ENCODE data around the gene SSTR5.
"Not testable (repeated sequence)": the region's sequence is repeated elsewhere in the genome, so short reads cannot be mapped to it uniquely, and the experiment has no call there.

SSTR5 gene

GRCh38 chr16:1072526-1073261 is at the start of gene SSTR5:
Gene SSTR5, plus strand, starts transcription at chr16:1072747. Its CDS starts 6,122 bp downstream, at chr16:1078869.
- Histone ChIP-seq H3K27me3 (peaks cover 92 to 96% (median 94%) of the 10 kb centered on the region in 11 experiments), H3K9ac (no peak within 1 kb of the TSS), H3K9me3 (replicated peaks in 1 of 11) (no peaks in the 10 kb centered on the region), H3K4me2 (no peak within 1 kb of the TSS), H4K20me1 (peaks cover 0 to 69% (median 36%) of the 10 kb centered on the region in 11 experiments; a peak in 15 of 22 replicates), H3K4me3 (no peak within 1 kb of the TSS), H3K36me3 (no peaks in the 10 kb centered on the region), H3K4me1 (peaks cover 0 to 38% (median 19%) of the 10 kb centered on the region in 10 experiments; a peak in 14 of 20 replicates), H3K27ac (no peak within 1 kb of the TSS)
- no peak for TF ChIP-seq Cebpa-rat (IDR thresholded peaks at IDR 0.05)

GRCh38 chr16:1024138-1024537 is 48.4 kb upstream of the SSTR5 start:
- Histone ChIP-seq H3K27ac (no peak overlapping the region), H3K4me2 (no peak overlapping the region), H3K4me1 (peaks cover 0 to 11% (median 9%) of the 10 kb centered on the region in 10 experiments; a peak in 11 of 20 replicates), H4K20me1 (peaks cover 0 to 88% (median 21%) of the 10 kb centered on the region in 11 experiments; a peak in 15 of 22 replicates), H3K9ac (no peak overlapping the region), H3K9me3 (replicated peaks in 1 of 11) (no peaks in the 10 kb centered on the region), H3K4me3 (no peak overlapping the region), H3K27me3 (peaks cover 96 to 100% (median 98%) of the 10 kb centered on the region in 11 experiments), H3K36me3 (no peaks in the 10 kb centered on the region)
- no peak for TF ChIP-seq Cebpa-rat (IDR thresholded peaks at IDR 0.05)

- H3K4me3 ChIP-seq; H3K27ac ChIP-seq; H3K4me2 ChIP-seq; H3K36me3 ChIP-seq; H3K9ac ChIP-seq; H3K9me3 ChIP-seq (replicated peaks in 1 of 11): not testable (repeated sequence)
- H3K4me1 ChIP-seq: peaks cover 0 to 21% (median 17%) of the 10 kb centered on the region in 10 experiments; a peak in 16 of 20 replicates
- peaks cover 96 to 100% (median 98%) of the 10 kb centered on the region in 11 experiments for H3K27me3 ChIP-seq
- H4K20me1 ChIP-seq: peaks cover 0 to 85% (median 30%) of the 10 kb centered on the region in 11 experiments; a peak in 16 of 22 replicates
These were observed 47.3 kb upstream of the SSTR5 start for GRCh38 chr16:1025183-1025809.

DNA sequence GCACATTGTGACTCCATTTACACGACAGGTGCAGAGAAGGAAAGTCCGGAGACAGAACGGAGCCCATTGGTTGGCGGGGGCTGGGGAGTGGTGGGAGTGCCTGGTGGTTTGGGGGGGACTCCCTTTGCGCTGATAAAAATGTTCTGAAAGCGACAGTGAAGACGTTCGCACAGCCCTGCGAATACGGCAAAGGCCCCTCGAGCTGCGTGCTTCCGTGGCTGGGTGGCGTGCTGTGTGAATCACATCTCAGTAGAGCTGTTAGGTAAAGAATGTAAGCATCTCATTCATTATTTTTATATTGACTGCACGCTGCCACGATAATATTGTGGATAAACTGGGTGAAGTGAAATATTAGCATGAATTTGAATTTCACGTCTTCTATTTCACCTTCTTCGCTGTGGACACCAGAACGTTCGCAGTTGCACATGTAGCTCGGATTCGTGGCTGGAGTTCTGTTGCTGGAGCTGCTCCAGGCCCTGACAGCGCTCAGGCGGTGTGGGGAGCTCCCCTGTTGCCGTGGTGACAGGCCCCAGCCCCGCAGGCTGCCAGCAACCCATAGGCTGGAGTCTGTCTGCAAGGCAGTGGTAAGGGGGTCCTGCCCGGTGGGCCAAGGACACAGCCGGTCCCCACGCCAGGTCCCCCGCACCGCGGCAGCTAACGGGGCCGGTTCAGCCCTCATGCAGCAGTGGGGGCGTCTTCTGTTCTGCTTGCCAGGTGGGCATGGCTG is 46.3 kb upstream of the SSTR5 start:
- Histone ChIP-seq H4K20me1 (peaks cover 0 to 87% (median 39%) of the 10 kb centered on the region in 11 experiments; a peak in 17 of 22 replicates), H3K4me3 (no peak overlapping the region), H3K4me1 (peaks cover 0 to 30% (median 25%) of the 10 kb centered on the region in 10 experiments; a peak in 16 of 20 replicates), H3K9ac (no peak overlapping the region), H3K36me3 (no peaks in the 10 kb centered on the region), H3K27me3 (peaks cover 98 to 100% (median 99%) of the 10 kb centered on the region in 11 experiments), H3K9me3 (replicated peaks in 1 of 11) (no peaks in the 10 kb centered on the region), H3K27ac (no peak overlapping the region), H3K4me2 (no peak overlapping the region)
- no peak for TF ChIP-seq Cebpa-rat (IDR thresholded peaks at IDR 0.05)

DNA sequence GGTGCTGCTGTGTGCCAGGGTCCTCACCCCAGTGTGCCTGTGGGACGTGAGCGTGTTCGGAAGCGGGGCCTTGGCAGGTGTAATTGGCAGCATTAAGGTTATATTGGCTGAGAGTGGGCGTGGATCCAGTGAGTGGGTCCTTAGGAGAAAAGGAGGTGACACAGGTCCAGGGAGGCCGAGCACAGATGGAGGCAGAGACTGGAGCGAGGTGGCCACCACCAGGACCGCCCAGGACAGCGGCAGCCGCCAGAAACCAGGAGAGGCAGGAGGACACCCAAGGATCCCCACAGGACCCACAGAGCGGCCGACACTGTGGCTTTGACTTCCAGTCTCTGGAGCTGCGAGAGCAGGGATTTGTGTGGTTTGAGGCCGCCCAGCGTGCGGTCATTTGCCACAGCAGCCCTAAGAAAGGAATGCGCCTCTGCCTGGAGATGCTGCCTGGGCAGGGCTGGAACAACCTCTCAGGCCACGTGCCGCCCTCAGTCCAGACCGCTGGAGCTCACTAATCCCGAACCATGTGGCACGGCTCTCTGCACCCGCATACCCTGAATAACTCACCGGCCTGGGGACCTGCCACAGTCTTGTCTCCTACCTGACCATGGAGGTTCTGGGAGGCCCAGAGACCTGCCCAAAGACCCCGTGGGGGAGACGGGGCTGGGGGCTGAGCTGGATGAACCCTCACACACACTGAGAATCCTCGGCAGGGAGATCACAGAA is 45.6 kb upstream of the SSTR5 start:
- no peaks in the 10 kb centered on the region for H3K9me3 ChIP-seq (replicated peaks in 1 of 11)
- H3K27me3 ChIP-seq: peaks cover 98 to 100% (median 99%) of the 10 kb centered on the region in 11 experiments
- H4K20me1 ChIP-seq: peaks cover 0 to 87% (median 39%) of the 10 kb centered on the region in 11 experiments; a peak in 17 of 22 replicates
- H3K9ac ChIP-seq: no peak overlapping the region
- no peak overlapping the region for H3K4me2 ChIP-seq
- H3K36me3 ChIP-seq: no peaks in the 10 kb centered on the region
- H3K4me1 ChIP-seq: peaks cover 0 to 31% (median 25%) of the 10 kb centered on the region in 10 experiments; a peak in 16 of 20 replicates
- no peak for TF ChIP-seq Cebpa-rat (IDR thresholded peaks at IDR 0.05)
- H3K27ac ChIP-seq: no peak overlapping the region
- H3K4me3 ChIP-seq: no peak overlapping the region

- peaks cover 0 to 31% (median 25%) of the 10 kb centered on the region in 10 experiments; a peak in 16 of 20 replicates for H3K4me1 ChIP-seq
These were observed 45.1 kb upstream of the SSTR5 start for GRCh38 chr16:1027501-1027815.

GRCh38 chr16:1028056-1028455 is 44.5 kb upstream of the SSTR5 start:
- peaks cover 0 to 9% (median 3%) of the 10 kb centered on the region in 11 experiments; a peak in 9 of 22 replicates for H3K9me3 ChIP-seq (replicated peaks in 1 of 11)
- H3K36me3 ChIP-seq: no peaks in the 10 kb centered on the region
- H3K9ac ChIP-seq: no peak overlapping the region
- H3K4me3 ChIP-seq: no peak overlapping the region
- H3K4me2 ChIP-seq: 0 out of 22 replicates have a peak overlapping the region, but pooled peaks of 1 of the 11 experiments have one; percentile 39
- H4K20me1 ChIP-seq: peaks cover 0 to 84% (median 39%) of the 10 kb centered on the region in 11 experiments; a peak in 17 of 22 replicates
- no peak overlapping the region for H3K27ac ChIP-seq
- no peak for TF ChIP-seq Cebpa-rat (IDR thresholded peaks at IDR 0.05)
- peaks cover 90 to 100% (median 95%) of the 10 kb centered on the region in 11 experiments for H3K27me3 ChIP-seq
- peaks cover 0 to 31% (median 25%) of the 10 kb centered on the region in 10 experiments; a peak in 16 of 20 replicates for H3K4me1 ChIP-seq

More at GRCh38 chr16:1027501-1027815, 45.1 kb upstream of the SSTR5 start:
- H3K9ac ChIP-seq: no peak overlapping the region
- H3K36me3 ChIP-seq: no peaks in the 10 kb centered on the region
- H3K4me2 ChIP-seq: no peak overlapping the region
- H3K27ac ChIP-seq: no peak overlapping the region
- peaks cover 0 to 3% (median 0%) of the 10 kb centered on the region in 11 experiments; a peak in 3 of 22 replicates for H3K9me3 ChIP-seq (replicated peaks in 1 of 11)
- H4K20me1 ChIP-seq: peaks cover 0 to 86% (median 39%) of the 10 kb centered on the region in 11 experiments; a peak in 17 of 22 replicates
- TF ChIP-seq Cebpa-rat (IDR thresholded peaks at IDR 0.05): no peak
- peaks cover 94 to 100% (median 99%) of the 10 kb centered on the region in 11 experiments for H3K27me3 ChIP-seq
- H3K4me3 ChIP-seq: no peak overlapping the region

All from BLaER1 treated with 17β-estradiol and CSF1 and Interleukin-3, amounts not matched to agents 10 nM and 100 nM (cell line).